Measurements from ENCODE around the gene DNAL1.

- TF ChIP-seq ZEB2 (tag by site-specific recombination; IDR thresholded peaks at IDR 0.05) (no peak), ZNF146 (tag by site-specific recombination; IDR thresholded peaks at IDR 0.05) (no peak), CTCF (tag by site-specific recombination; IDR thresholded peaks at IDR 0.05) (no peak), ZNF48 (tag by site-specific recombination; IDR thresholded peaks at IDR 0.05) (no peak), ZFP37 (tag by site-specific recombination; IDR thresholded peaks at IDR 0.05) (no peak), RBAK (tag by site-specific recombination; IDR thresholded peaks at IDR 0.05) (no peak)
Observed at GRCh38 chr14:73729556-73730265, 84.9 kb downstream of the DNAL1 start.

All from HEK293 (cell line).